IPS-20b (cell line): ENCODE data around the gene CAPN5.

Source experiments
- H3K27ac ChIP-seq: one replicate; pipeline ENCODE4 v1.5.1; 2013; ENCODE audit warnings: low read length
- H3K27me3 ChIP-seq: 2 replicates; pipeline ENCODE4 v1.6.1; 2013; ENCODE audit warnings: mild to moderate bottlenecking, low read length, inconsistent platforms; ENCODE audit not compliant: insufficient read depth
- H3K36me3 ChIP-seq: 2 replicates; pipeline ENCODE4 v1.6.1; 2013; ENCODE audit warnings: low read depth, mild to moderate bottlenecking, inconsistent platforms, low read length, moderate library complexity; ENCODE audit not compliant: insufficient read depth
- H3K4me1 ChIP-seq: 2 replicates; pipeline ENCODE4 v1.6.1; 2013; ENCODE audit warnings: mild to moderate bottlenecking, control low read depth, inconsistent platforms, low read length, moderate library complexity; ENCODE audit not compliant: insufficient read depth
- H3K4me3 ChIP-seq: 2 replicates; pipeline ENCODE4 v1.5.1; 2013; ENCODE audit warnings: mild to moderate bottlenecking, low read length, inconsistent platforms
- H3K9ac ChIP-seq: 2 replicates; pipeline ENCODE4 v1.6.1; 2013; ENCODE audit warnings: low read depth, mild to moderate bottlenecking, inconsistent platforms, low read length, moderate library complexity
- H3K9me3 ChIP-seq: 2 replicates; pipeline ENCODE4 v1.6.1; 2013; ENCODE audit warnings: mild to moderate bottlenecking, low read depth, low read length, inconsistent platforms; ENCODE audit not compliant: insufficient read depth

CAPN5 gene

DNA sequence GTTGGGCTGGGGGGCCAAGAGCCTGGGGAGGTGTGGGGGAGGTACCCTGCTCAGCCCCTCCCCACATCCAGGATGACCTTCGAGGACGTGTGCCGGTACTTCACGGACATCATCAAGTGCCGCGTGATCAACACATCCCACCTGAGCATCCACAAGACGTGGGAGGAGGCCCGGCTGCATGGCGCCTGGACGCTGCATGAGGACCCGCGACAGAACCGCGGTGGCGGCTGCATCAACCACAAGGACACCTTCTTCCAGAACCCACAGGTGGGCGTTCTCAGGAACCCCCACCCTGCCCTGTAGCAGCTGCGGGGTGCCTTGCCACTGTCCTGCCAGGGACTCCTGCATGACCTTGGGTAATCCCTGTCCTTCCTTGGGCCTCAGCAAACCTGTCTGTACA, 51.3 kb downstream of the CAPN5 start:
- Histone ChIP-seq H3K9ac (no peak overlapping the region), H3K27ac (no peak overlapping the region), H3K4me3 (no peak overlapping the region), H3K9me3 (no peaks in the 10 kb centered on the region), H3K27me3 (no peaks in the 10 kb centered on the region), H3K4me1 (no peaks in the 10 kb centered on the region), H3K36me3 (no peaks in the 10 kb centered on the region)

DNA sequence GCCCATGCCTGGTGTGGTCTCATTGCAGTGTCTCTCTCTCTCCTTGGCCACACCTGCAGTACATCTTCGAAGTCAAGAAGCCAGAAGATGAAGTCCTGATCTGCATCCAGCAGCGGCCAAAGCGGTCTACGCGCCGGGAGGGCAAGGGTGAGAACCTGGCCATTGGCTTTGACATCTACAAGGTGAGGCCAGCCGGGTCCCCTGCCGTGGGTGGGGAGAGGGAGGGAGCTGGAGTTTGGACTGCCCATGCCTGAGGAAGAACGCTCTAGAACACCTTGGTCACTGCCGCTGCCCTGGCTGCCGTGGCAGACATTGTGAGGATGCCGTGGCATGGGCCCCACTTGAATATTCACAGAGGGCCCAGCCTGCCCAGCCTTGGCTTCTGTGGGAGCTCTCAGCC, 52.2 kb downstream of the CAPN5 start:
- no peaks in the 10 kb centered on the region for H3K9me3 ChIP-seq
- no peak overlapping the region for H3K27ac ChIP-seq
- no peak overlapping the region for H3K4me3 ChIP-seq
- H3K9ac ChIP-seq = no peak overlapping the region
- no peaks in the 10 kb centered on the region for H3K4me1 ChIP-seq
- H3K36me3 ChIP-seq = 0 out of 2 replicates have a peak, but pooled peaks cover 4% of the 10 kb centered on the region
- no peaks in the 10 kb centered on the region for H3K27me3 ChIP-seq

DNA sequence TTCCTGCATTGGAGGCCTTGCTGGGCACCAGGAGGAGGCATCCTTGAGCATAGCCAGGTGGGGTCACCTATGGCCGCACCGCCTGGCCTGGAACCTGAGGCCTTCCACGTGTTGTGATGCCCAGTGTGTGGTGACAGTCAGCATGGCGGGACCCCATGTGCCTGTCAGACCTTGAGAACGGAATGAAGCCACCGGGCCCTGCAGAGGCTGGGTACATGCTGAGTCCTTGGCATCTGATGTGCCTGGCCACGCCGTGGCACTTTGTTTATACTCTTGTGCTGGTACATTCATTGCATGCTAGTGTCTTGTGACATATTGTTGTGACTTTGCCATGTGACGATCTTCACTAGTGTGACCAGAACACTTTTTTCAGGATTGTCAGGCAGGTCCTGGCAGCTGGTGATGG, 52.8 kb downstream of the CAPN5 start:
- H3K36me3 ChIP-seq = 0 out of 2 replicates have a peak, but pooled peaks cover 6% of the 10 kb centered on the region
- H3K9ac ChIP-seq = no peak overlapping the region
- no peak overlapping the region for H3K27ac ChIP-seq
- H3K4me3 ChIP-seq = no peak overlapping the region
- H3K9me3 ChIP-seq = no peaks in the 10 kb centered on the region
- H3K27me3 ChIP-seq = no peaks in the 10 kb centered on the region
- no peaks in the 10 kb centered on the region for H3K4me1 ChIP-seq

GRCh38 chr11:77120571-77120970, 53.8 kb downstream of the CAPN5 start:
- Histone ChIP-seq H3K36me3 (0 out of 2 replicates have a peak, but pooled peaks cover 6% of the 10 kb centered on the region), H3K4me3 (no peak overlapping the region), H3K27ac (no peak overlapping the region), H3K9me3 (no peaks in the 10 kb centered on the region), H3K27me3 (no peaks in the 10 kb centered on the region), H3K9ac (no peak overlapping the region), H3K4me1 (no peaks in the 10 kb centered on the region)

DNA sequence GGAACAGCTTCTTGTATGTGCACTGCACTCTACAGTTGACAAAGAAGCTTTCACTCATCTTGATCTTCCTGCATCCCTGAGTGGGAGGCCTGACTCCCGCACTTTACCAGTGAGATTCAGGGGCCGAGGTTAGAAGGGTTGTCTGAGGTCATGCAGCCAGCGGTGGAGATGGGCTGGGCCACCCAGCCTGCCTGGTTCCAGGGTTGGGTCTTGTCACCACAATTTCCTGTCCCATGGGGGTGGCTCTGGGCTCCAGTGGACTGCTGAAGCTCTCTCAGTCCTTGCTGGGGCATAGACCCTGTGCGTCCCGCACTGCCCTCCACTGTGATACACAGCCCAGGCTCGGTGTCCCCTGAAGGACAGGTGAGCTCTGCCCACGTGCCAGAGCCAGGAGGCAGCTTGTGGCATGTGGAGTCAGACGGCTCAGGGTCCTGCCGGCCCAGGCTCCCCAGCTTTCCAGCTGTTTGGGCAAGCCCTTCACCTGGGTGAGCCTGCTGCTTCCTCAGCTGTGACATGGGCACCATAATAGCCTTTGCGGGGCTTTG, 54.4 kb downstream of the CAPN5 start:
- H3K9ac ChIP-seq = no peak overlapping the region
- H3K27ac ChIP-seq = no peak overlapping the region
- H3K4me1 ChIP-seq = no peaks in the 10 kb centered on the region
- H3K4me3 ChIP-seq = no peak overlapping the region
- no peaks in the 10 kb centered on the region for H3K27me3 ChIP-seq
- H3K9me3 ChIP-seq = no peaks in the 10 kb centered on the region
- 0 out of 2 replicates have a peak, but pooled peaks cover 6% of the 10 kb centered on the region for H3K36me3 ChIP-seq

- H3K4me1 ChIP-seq = no peaks in the 10 kb centered on the region
- H3K9me3 ChIP-seq = no peaks in the 10 kb centered on the region
- 0 out of 2 replicates have a peak, but pooled peaks cover 6% of the 10 kb centered on the region for H3K36me3 ChIP-seq
- no peak overlapping the region for H3K4me3 ChIP-seq
- H3K27me3 ChIP-seq = no peaks in the 10 kb centered on the region
- no peak overlapping the region for H3K9ac ChIP-seq
- no peak overlapping the region for H3K27ac ChIP-seq
Measured at GRCh38 chr11:77121876-77122575, 55.3 kb downstream of the CAPN5 start.

- Histone ChIP-seq H3K4me1 (peaks cover 2% of the 10 kb centered on the region; the same call in 1 of the 2 replicates), H3K9me3 (no peaks in the 10 kb centered on the region), H3K27me3 (no peaks in the 10 kb centered on the region), H3K9ac (no peak overlapping the region), H3K4me3 (no peak overlapping the region), H3K27ac (no peak overlapping the region), H3K36me3 (0 out of 2 replicates have a peak, but pooled peaks cover 6% of the 10 kb centered on the region)
Measured at GRCh38 chr11:77122576-77123212, 55.9 kb downstream of the CAPN5 start.

DNA sequence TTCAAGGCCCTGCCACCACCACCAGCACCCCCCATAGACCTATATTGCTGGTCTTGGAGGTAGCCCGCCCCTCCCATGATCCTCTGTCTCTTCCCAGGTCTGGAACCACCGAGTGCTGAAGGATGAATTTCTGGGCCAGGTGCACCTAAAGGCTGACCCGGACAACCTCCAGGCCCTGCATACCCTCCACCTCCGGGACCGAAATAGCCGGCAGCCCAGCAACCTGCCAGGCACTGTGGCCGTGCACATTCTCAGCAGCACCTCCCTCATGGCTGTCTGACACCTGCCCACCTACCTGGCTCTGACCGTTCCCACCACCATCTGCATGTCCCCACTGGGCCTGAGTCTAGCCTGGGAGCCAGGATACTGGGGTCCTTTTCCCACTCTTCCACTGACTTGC, 56.8 kb downstream of the CAPN5 start:
- H3K27ac ChIP-seq = no peak overlapping the region
- no peaks in the 10 kb centered on the region for H3K9me3 ChIP-seq
- peaks cover 4% of the 10 kb centered on the region; the same call in 1 of the 2 replicates for H3K4me1 ChIP-seq
- H3K36me3 ChIP-seq = 0 out of 2 replicates have a peak, but pooled peaks cover 6% of the 10 kb centered on the region
- no peaks in the 10 kb centered on the region; the same call in 1 of the 2 replicates for H3K27me3 ChIP-seq
- no peak overlapping the region for H3K4me3 ChIP-seq
- no peak overlapping the region for H3K9ac ChIP-seq

DNA sequence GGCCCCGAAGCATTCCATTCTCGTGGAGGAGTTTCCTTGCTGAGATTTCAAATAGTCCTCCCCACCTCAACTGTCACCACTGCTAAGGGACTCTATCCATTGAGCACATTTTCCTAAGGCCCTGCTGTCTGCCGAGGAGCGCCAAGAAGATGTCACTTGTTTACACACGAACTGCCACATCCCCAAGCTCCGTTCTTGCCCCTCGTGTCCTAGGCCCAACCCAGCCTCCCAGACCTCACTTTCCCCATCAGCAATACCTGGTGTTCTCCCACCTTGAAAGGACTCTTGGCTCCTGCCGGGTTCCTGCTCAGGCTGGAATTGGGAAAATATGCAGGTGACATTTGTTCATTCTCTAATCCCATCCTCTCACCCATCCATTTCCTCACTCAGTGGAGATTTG, 57.3 kb downstream of the CAPN5 start:
- no peak overlapping the region; the same call in 1 of the 2 replicates for H3K9ac ChIP-seq
- no peaks in the 10 kb centered on the region for H3K9me3 ChIP-seq
- no peaks in the 10 kb centered on the region; the same call in 1 of the 2 replicates for H3K27me3 ChIP-seq
- no peak overlapping the region for H3K27ac ChIP-seq
- no peak overlapping the region for H3K4me3 ChIP-seq
- 0 out of 2 replicates have a peak, but pooled peaks cover 6% of the 10 kb centered on the region for H3K36me3 ChIP-seq
- H3K4me1 ChIP-seq = peaks cover 4% of the 10 kb centered on the region; the same call in 1 of the 2 replicates

- no peak overlapping the region for H3K9ac ChIP-seq
- H3K36me3 ChIP-seq = 0 out of 2 replicates have a peak, but pooled peaks cover 6% of the 10 kb centered on the region
- H3K4me3 ChIP-seq = no peak overlapping the region
- H3K9me3 ChIP-seq = no peaks in the 10 kb centered on the region
- no peaks in the 10 kb centered on the region; the same call in 1 of the 2 replicates for H3K27me3 ChIP-seq
- H3K4me1 ChIP-seq = peaks cover 4% of the 10 kb centered on the region; the same call in 1 of the 2 replicates
- H3K27ac ChIP-seq = no peak overlapping the region
Measured at GRCh38 chr11:77124488-77124887, 57.7 kb downstream of the CAPN5 start.

- Histone ChIP-seq H3K36me3 (0 out of 2 replicates have a peak, but pooled peaks cover 6% of the 10 kb centered on the region), H3K4me3 (no peak overlapping the region), H3K27ac (no peak overlapping the region), H3K9ac (no peak overlapping the region), H3K9me3 (no peaks in the 10 kb centered on the region), H3K4me1 (peaks cover 4% of the 10 kb centered on the region; the same call in 1 of the 2 replicates), H3K27me3 (no peaks in the 10 kb centered on the region; the same call in 1 of the 2 replicates)
Measured at GRCh38 chr11:77125191-77125590, 58.4 kb downstream of the CAPN5 start.
